Dedifferentiated amniotic fluid mesenchymal stem cell (primary cell): Measurements from ENCODE around the gene MUC4.
"Not testable (repeated sequence)": the region's sequence is repeated elsewhere in the genome, so short reads cannot be mapped to it uniquely, and the experiment has no call there.

Source experiments
- DNase-seq: peaks from one replicate; pipeline ENCODE4 v3.0.0-alpha.2; 2016; ENCODE audit errors: extremely low spot score

Gene MUC4

GRCh38 chr3:195835791-195836190 lies 24.1 kb upstream of the MUC4 start:
- no peak for DNase-seq

- DNase-seq: no peak
Measured at GRCh38 chr3:195834675-195835583, 23.2 kb upstream of the MUC4 start.

DNA sequence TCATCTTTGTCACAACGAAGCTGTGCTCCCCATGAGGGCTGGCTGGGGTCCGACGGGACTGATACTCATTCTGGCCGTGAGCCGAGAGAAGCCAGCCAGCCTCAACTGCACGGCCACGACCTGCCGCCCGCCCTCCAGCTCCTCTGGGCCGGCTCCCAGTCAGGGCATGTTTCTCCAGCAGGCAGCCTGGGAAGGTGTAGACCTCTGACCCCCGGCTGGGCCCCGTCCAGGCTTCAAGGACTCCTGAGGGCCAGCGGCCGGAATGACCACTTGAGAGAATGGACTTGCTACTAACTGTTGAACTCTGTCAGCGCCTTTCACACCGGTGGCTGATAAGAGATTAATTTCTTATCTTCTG lies 18.1 kb upstream of the MUC4 start:
- no peak for DNase-seq

DNA sequence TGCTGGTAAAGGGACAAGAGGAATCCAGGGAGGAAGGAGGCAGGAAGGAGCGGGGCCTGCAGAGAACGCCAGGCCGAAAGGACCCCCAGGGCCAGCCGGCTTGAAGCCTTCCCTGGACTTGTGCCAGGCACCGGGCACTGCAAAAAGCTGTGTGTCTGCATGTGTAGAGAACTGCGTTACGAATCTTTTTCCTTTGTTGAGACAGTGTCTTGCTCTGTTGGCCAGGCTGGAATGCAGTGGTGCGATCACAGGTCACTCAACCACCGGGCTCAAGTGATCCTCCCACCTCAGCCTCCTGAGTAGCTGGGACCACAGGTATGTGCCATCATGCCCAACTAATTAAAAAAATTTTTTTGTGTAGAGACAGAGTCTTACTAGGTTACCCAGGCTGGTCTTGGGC lies 17.0 kb upstream of the MUC4 start:
- no peak for DNase-seq

GRCh38 chr3:195825857-195826804 lies 14.4 kb upstream of the MUC4 start:
- no peak for DNase-seq

DNA sequence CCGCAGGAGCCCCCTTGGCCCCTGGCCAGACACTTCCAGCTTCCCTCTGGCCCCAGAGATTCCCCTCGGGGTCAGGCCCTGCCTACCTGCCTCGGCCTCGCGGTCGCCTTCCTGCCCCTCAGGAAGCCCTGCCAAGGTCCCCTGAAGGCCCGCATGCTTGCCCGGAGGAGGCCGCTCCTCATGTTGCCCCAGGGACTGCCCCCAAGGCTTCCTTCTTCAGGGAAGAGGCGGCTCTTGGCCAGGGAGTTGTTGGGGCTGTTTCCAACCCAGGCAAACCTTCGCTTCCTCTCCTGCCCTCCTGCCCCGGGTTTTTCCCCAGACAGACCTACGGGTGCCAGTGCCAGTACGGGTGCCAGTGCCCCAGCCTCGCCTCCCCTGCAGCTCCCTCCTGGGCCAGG lies 13.5 kb upstream of the MUC4 start:
- no peak for DNase-seq

GRCh38 chr3:195824425-195825190 lies 12.9 kb upstream of the MUC4 start:
- DNase-seq: not testable (repeated sequence)

- no peak for DNase-seq
Measured at GRCh38 chr3:195823999-195824398, 12.3 kb upstream of the MUC4 start.

GRCh38 chr3:195823280-195823679 lies 11.6 kb upstream of the MUC4 start:
- DNase-seq: no peak

DNA sequence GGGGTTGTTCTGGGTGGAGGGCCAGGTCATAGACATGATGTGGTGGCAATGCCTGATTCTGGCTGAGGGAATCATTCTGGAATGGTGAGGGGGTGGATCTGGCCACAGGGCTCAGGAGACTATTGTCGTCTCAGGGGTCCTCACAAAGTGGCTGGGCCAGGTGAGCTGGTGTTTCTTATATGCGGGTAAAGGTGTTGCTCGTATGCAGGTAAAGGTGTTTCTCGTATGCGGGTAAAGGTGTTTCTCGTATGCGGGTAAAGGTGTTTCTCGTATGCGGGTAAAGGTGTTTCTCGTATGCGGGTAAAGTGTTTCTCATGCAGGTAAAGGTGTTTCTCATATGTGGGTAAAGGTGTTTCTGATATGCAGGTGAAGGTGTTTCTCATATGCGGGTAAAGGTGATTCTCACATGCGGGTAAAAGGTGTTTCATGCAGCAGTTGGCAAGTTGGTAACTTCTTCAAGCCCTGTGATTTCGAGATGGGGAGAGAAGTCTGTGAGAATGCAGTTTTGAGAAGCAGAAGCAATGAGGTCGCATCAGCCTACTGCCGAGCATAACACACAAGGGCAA lies 10.5 kb upstream of the MUC4 start:
- DNase-seq: no peak

DNA sequence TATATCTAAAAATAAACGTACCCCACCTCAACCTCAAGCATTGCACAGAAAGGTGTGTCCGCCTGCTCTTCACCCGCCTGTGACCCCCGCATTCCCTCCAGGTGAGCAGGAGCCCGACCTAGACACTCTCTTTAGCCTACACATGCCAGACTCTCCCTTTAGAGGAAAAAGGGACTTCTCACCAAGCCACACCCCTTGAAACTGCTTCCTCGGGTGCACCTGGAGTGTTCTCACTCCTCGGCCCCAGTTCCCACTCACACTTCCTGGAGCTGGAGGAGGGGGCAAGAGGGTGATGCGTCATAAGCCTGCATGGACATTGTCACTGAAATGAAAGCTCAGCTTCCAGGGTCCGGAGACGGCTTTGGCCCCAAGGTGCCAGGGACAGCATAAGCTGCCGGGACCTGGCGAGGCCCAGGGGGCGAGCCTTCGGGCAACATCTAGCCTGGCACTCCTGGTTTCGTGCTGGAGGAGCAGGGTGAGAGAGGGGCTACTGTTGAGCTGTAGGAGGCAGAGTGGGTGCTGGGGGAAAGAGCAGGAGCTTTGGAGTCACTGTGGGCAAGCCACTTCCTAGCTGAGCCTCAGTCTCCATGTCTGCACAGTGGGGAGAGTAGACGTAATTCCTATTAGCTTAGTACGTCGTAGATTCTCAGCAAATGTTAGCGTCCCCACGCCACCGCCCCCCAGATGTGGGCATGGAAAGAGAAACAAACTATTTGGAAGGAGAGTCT lies 9.8 kb upstream of the MUC4 start:
- no peak for DNase-seq

- DNase-seq: no peak
Measured at GRCh38 chr3:195820901-195821300, 9.2 kb upstream of the MUC4 start.

DNA sequence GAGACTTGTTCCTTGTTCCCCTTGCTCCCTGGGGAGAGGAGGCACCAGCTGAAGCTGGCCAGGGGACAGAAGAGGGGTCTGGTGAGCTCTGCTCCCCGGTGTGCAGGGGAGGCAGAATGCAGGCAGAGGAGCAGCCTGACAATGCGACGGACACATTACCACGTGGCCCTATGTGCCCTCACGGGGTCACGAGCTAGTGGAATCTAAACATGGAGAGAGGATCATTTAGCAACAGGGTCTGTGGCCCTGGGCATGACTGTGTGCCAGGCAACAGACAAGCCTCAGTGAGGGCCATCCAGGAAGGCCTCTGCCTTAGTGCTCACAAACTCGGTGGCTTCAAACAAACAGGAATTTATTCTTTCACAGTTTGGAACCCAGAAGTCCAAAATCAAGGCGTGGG lies 8.5 kb upstream of the MUC4 start:
- DNase-seq: no peak

DNA sequence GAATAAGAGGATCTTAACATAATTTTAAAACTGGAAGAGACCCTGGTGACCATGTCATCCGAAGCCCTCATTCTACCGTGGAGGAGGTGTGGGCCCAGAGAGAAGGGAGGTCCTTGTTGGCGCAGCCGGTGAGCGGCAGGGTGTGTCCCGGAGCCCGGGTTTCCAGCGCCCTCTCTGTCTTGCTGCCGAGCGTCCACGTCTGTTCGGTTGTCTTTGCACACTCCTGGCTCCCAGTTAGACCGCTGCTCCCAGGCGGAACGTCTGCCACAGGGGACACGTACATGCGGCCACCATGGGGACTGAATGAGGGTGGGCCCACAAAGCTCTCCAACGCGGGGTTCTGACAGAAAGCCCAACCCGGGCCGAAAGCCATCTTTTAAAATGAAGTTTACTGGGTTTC lies 6.6 kb upstream of the MUC4 start:
- DNase-seq: no peak

- no peak for DNase-seq
Measured at GRCh38 chr3:195817578-195818135, 5.9 kb upstream of the MUC4 start.

GRCh38 chr3:195816276-195816913 lies 4.7 kb upstream of the MUC4 start:
- not testable (repeated sequence) for DNase-seq

DNA sequence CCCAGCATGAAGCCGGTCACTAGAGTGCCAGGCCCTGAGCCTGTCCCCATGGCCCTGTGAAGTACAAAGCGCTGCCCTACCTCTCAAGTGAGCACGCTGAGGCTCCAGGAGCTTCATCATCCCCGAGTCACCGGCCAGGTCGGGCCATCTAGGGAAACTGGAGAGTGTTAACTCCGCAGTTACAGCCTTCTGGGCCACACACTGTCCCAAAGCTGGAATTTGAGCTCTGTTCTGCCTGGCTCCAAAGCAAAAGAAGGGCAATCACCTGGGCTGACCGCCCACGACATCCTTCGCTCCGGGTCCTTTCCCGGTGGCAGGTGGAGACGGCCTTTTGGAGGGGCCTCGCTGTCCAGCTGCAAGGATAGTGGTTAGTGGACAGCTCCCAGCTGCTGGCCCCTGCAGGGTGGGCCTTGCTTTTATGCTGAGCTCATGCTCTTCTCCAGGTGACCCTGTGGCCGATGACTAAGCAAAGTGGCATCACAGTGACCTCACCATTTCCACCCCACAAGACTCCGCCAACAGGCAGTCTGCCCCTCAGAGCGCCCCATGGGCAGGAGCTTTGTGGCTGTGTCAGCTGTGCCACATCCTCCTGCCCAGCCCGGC lies 3.5 kb upstream of the MUC4 start:
- DNase-seq: no peak

DNA sequence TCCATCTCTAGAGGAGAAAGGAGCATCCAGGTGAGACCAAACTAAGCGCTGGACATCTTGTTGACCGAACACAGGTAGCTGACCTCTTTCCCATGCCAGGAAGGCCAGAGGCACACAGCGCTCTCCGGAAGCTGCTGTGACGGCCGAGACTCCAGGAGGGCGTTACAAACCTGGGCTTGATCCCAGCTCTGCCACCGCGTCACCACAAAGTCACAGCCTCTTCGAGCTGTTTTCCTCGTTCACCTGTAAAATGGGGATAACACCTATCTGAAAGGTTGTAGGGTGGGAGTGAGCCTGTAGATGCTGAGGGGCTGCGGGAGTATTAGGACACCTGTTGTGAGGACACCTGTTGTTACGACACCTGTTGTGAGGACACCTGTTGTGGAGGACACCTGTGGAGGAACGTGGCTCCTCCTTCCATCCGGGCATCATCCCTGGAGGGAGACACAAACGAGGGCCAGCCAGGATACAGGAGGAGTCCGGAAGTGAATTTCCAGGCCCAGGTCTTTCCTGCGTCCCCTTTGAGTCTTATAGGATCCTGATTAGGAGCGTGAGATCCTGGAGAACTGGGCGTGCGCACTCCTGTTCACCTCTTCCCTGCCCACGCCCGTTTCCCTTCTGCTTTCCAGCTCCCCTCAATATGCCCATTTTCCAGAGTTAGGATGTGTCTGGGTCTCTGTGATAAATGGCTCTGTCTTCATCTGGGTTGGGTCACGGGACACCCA lies 2.3 kb upstream of the MUC4 start:
- no peak for DNase-seq

DNA sequence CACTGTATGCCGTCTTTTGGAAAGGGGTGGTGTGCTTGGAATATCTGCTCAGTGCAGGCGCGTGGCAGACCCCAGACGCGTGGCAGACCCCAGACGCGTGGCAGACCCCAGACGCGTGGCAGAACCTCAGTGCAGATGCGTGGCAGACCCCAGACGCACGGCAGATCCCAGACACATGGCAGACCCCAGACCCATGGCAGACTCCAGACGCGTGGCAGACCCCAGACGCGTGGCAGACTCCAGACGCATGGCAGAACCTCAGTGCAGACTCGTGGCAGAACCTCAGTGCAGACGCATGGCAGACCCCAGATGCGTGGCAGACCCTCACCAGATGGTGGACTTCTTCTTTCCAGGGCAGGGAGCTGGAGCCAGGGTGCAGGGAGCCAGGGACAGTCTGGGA lies 637 bp upstream of the MUC4 start:
- DNase-seq: no peak
